ENCODE results near the gene CYP20A1. TPM values are rescaled to one million over a fixed set of nuclear protein-coding genes. Genes with fewer than 3 reads are reported as not detected.

Gene CYP20A1
- total RNA-seq, 2 donors from 2014 or later = 22.9 to 27.8 TPM

DNA sequence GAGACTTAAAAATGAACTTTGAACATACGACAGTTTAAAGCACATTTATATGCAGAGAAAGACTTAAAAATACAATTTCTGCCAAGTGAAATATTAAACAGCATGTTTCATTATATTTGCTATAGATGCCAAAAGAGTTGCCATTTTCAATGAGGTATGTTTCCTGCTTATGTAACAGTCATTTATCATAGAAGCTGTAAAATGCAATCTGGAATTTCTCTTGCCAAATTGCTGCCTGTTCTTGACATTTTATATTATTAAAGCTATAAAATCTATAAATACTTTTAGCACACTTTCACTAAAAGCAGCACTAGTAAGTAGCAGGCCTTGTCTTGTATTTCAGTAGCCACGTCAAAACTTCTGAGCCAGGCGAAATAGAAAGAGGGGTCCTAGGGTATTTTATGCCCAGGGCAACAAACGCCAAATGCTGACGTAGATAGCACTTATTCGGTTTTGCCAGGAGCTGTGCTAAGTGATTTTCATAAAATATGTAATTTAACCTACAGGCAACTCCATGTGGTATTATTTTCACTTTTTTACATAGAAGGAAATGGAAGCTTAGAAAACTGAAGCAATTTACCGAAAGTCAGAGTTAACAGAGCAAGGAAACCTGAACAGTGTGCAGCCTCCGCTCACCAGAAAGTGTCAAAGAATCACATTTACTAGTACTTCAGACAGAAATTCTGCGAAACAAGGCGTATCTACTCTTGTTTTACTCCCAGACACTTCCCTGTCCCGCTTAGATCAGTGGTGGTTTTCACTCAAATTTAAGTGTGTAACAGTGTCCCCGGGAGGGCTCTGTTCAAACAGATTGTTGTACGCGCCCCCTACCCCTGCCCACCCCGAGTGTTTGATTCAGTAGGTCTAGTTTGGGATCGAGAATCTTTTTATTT, 1.2 kb upstream of the CYP20A1 start:
- Histone ChIP-seq H3K27me3 (ENCODE audit: control insufficient read depth, insufficient read depth, low read length, poor library complexity, severe bottlenecking) (no peaks in the 10 kb centered on the region), H3K4me1 (ENCODE audit: control insufficient read depth, insufficient read depth, low read length) (peaks cover 5% of the 10 kb centered on the region), H3K36me3 (ENCODE audit: control insufficient read depth, insufficient read depth, low read length) (peaks cover 11% of the 10 kb centered on the region), H3K27ac (ENCODE audit: low read depth, low read length) (no peak overlapping the region), H3K9me3 (ENCODE audit: control insufficient read depth, low read length) (peaks cover 5% of the 10 kb centered on the region), H3K9ac (ENCODE audit: extremely low read depth, low read length, poor library complexity, severe bottlenecking) (no peak overlapping the region), H3K4me3 (ENCODE audit: low read length) (peak overlapping the region; percentile 95)
- no peaks in the 10 kb centered on the region for H3K27me3 Mint-ChIP-seq (ENCODE audit: insufficient read depth)
- no peak for DNase-seq
- H3K4me1 Mint-ChIP-seq = peaks cover 4% of the 10 kb centered on the region
- peak overlapping the region; percentile 81 for H3K4me3 Mint-ChIP-seq
- H3K36me3 Mint-ChIP-seq (ENCODE audit: low read depth) = peaks cover 16% of the 10 kb centered on the region
- H3K9me3 Mint-ChIP-seq = no peaks in the 10 kb centered on the region
- TF ChIP-seq CTCF (conservative IDR thresholded peaks at IDR 0.05) = no peak
- WGBS, 2 experiments (ENCODE audit: insufficient coverage in 1 of 2, insufficient read length in 1 of 2) = 96 to 98% methylated on average over 11 to 16 of the region's 16 CpGs
- H3K27ac Mint-ChIP-seq = peak overlapping the region; percentile 39

DNA sequence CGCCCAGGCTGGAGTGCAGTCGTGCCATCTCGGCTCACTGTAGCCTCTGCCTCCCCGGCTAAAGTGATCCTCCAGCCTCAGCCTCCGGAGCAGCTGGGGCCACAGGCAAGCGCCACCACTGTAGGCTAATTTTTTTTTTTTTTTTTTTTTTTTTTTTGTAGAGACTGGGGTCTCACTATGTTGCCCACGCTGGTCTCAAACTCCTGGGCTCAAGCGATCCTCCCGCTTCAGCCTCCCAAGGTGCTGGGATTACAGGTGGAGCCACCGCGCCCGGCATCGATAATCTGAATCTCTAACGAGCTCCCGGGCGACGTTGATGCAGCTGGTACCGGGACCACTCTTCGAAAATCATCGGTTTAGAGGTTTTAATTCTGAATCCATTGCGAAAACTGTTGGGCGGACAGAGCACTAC, 520 bp upstream of the CYP20A1 start:
- H3K9me3 Mint-ChIP-seq = no peaks in the 10 kb centered on the region
- Histone ChIP-seq H3K36me3 (ENCODE audit: control insufficient read depth, insufficient read depth, low read length) (peaks cover 17% of the 10 kb centered on the region), H3K4me3 (ENCODE audit: low read length) (peak overlapping the region; percentile 95), H3K27ac (ENCODE audit: low read depth, low read length) (peak overlapping the region; percentile 92), H3K27me3 (ENCODE audit: control insufficient read depth, insufficient read depth, low read length, poor library complexity, severe bottlenecking) (no peaks in the 10 kb centered on the region), H3K4me1 (ENCODE audit: control insufficient read depth, insufficient read depth, low read length) (peaks cover 5% of the 10 kb centered on the region), H3K9me3 (ENCODE audit: control insufficient read depth, low read length) (peaks cover 5% of the 10 kb centered on the region), H3K9ac (ENCODE audit: extremely low read depth, low read length, poor library complexity, severe bottlenecking) (peak overlapping the region; percentile 91)
- H3K27me3 Mint-ChIP-seq (ENCODE audit: insufficient read depth) = no peaks in the 10 kb centered on the region
- WGBS, 2 experiments (ENCODE audit: insufficient coverage in 1 of 2, insufficient read length in 1 of 2) = 26 to 41% methylated on average over 16 to 21 of the region's 22 CpGs
- DNase-seq = no peak
- peaks cover 4% of the 10 kb centered on the region for H3K4me1 Mint-ChIP-seq
- peak overlapping the region; percentile 96 for H3K27ac Mint-ChIP-seq
- H3K36me3 Mint-ChIP-seq (ENCODE audit: low read depth) = peaks cover 23% of the 10 kb centered on the region
- TF ChIP-seq CTCF (conservative IDR thresholded peaks at IDR 0.05) = no peak
- H3K4me3 Mint-ChIP-seq = peak overlapping the region; percentile 81

- peaks cover 5% of the 10 kb centered on the region for H3K4me1 ChIP-seq (ENCODE audit: control insufficient read depth, insufficient read depth, low read length)
- peaks cover 5% of the 10 kb centered on the region for H3K9me3 ChIP-seq (ENCODE audit: control insufficient read depth, low read length)
- H3K27ac ChIP-seq (ENCODE audit: low read depth, low read length) = no peak overlapping the region
- DNase-seq = no peak
- no peak for TF ChIP-seq CTCF (conservative IDR thresholded peaks at IDR 0.05)
- Mint-ChIP-seq H3K27ac (no peak overlapping the region), H3K4me1 (peaks cover 4% of the 10 kb centered on the region), H3K9me3 (no peaks in the 10 kb centered on the region), H3K27me3 (ENCODE audit: insufficient read depth) (no peaks in the 10 kb centered on the region), H3K36me3 (ENCODE audit: low read depth) (peaks cover 34% of the 10 kb centered on the region), H3K4me3 (peak overlapping the region; percentile 81)
- peaks cover 20% of the 10 kb centered on the region for H3K36me3 ChIP-seq (ENCODE audit: control insufficient read depth, insufficient read depth, low read length)
- WGBS, 2 experiments (ENCODE audit: insufficient coverage in 1 of 2, insufficient read length in 1 of 2) = 96 to 100% methylated on average over 5 of the region's 5 CpGs
- peak overlapping the region; percentile 95 for H3K4me3 ChIP-seq (ENCODE audit: low read length)
- peak overlapping the region; percentile 26 for H3K9ac ChIP-seq (ENCODE audit: extremely low read depth, low read length, poor library complexity, severe bottlenecking)
- H3K27me3 ChIP-seq (ENCODE audit: control insufficient read depth, insufficient read depth, low read length, poor library complexity, severe bottlenecking) = no peaks in the 10 kb centered on the region
Measured at GRCh38 chr2:203240491-203240890, 1.7 kb downstream of the CYP20A1 start.

Measured in endodermal cell (in vitro differentiated cells).